Vagina (tissue), 2 donors: ENCODE results near the gene RAB3IL1. TPM values are rescaled to one million over a fixed set of nuclear protein-coding genes. Genes with fewer than 3 reads are reported as not detected.

Source experiments
- DNase-seq, 2 donors: peaks; one replicate each; pipeline ENCODE4 v3.0.0-alpha.2; 2017; ENCODE audit errors: extremely low spot score in 2 of 2
- H3K27ac ChIP-seq: fragments of 200-600 bp; sonication (generic); one replicate; pipeline ENCODE4 v1.5.1; 2019
- H3K27me3 ChIP-seq: fragments of 200-600 bp; sonication (generic); one replicate; pipeline ENCODE4 v1.5.1; 2019
- H3K36me3 ChIP-seq, 2 donors: fragments of 200-600 bp; sonication (generic); one replicate each; pipeline ENCODE4 v1.5.1; 2017 to 2019
- H3K4me1 ChIP-seq: fragments of 200-600 bp; sonication (generic); one replicate; pipeline ENCODE4 v1.5.1; 2019
- H3K4me3 ChIP-seq, 2 donors: fragments of 200-600 bp; sonication (generic); 1 replicate in 1 of 2; 2 replicates in 1 of 2; pipeline ENCODE4 v1.5.1; 2016 to 2019
- H3K9me3 ChIP-seq: fragments of 200-600 bp; sonication (generic); one replicate; pipeline ENCODE4 v1.5.1; 2019
- POLR2A ChIP-seq, 2 donors: fragments of 450-650 bp; IDR thresholded peaks; one replicate each; pipeline ENCODE4 v1.6.1; 2017; ENCODE audit warnings: antibody characterized with exemption in 2 of 2, mild to moderate bottlenecking in 2 of 2, moderate library complexity in 2 of 2
- POLR2AphosphoS5 ChIP-seq, 2 donors: sonication (generic); formaldehyde crosslinking; IDR thresholded peaks; one replicate each; pipeline ENCODE4 v1.9.0; 2017; ENCODE audit warnings: antibody characterized with exemption in 2 of 2, mild to moderate bottlenecking in 2 of 2, low read depth in 1 of 2; ENCODE audit not compliant: insufficient read depth in 1 of 2
- intact Hi-C: fragments of 100-400 bp; cut with DNase I; formaldehyde crosslinking; loops from one replicate; pipeline ENCODE4 v1.15.1; 2023
- total RNA-seq: library from RNA; depleted of rRNA; stranded (reverse); fragments of >200 nt; gene quantifications from one replicate; pipeline ENCODE4 v1.2.3, GENCODE V29; 2016
- TF ChIP-seq, protein P1 (sequence below), 3 experiments: fragments of 450-650 bp in 2 of 3; fragments of 200-600 bp in 1 of 3; sonication (generic) in 1 of 3; IDR thresholded peaks; one replicate each; pipeline ENCODE4 v1.5.1; 2017 to 2019; ENCODE audit warnings: antibody characterized with exemption in 3 of 3, mild to moderate bottlenecking in 2 of 3, moderate library complexity in 2 of 3

Gene RAB3IL1
- total RNA-seq, 1 donor from 2014 or later, result 32.2 TPM

DNA sequence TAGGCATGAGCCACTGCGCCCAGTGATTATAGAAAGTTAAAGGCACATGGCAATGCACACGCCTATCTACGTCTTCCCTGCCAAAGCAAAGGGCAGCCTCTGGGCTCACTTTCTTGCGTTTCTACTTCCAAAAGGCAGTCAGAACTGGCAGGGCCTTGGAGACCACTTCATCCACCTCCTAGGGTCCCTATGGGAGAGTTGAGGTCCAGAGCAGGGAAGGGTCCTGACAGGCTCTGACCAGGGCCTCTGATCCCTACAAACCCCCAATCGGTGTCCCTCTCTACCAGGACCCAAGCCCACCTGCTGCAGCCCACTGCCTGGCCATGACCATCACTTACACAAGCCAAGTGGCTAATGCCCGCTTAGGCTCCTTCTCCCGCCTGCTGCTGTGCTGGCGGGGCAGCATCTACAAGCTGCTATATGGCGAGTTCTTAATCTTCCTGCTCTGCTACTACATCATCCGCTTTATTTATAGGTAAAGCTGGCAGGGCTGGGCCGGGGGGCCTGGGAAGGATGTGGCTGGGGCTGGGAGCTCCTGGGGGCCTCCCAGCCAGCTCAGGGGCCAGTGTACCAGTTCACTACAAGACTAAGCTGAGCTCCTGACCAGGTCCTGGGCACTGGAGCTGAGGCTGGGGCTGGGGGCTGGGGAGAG, 34.2 kb upstream of the RAB3IL1 start:
- H3K9me3 ChIP-seq, result no peaks in the 10 kb centered on the region
- H3K4me3 ChIP-seq, result no peak overlapping the region
- no peak for DNase-seq
- intact Hi-C loops, result no loop called here
- TF ChIP-seq POLR2AphosphoS5 (IDR thresholded peaks at IDR 0.05; ENCODE audit: insufficient read depth in 1 of 2, low read depth in 1 of 2) (no peak), POLR2A (IDR thresholded peaks at IDR 0.05) (no peak)
- TF ChIP-seq, protein P1, sequence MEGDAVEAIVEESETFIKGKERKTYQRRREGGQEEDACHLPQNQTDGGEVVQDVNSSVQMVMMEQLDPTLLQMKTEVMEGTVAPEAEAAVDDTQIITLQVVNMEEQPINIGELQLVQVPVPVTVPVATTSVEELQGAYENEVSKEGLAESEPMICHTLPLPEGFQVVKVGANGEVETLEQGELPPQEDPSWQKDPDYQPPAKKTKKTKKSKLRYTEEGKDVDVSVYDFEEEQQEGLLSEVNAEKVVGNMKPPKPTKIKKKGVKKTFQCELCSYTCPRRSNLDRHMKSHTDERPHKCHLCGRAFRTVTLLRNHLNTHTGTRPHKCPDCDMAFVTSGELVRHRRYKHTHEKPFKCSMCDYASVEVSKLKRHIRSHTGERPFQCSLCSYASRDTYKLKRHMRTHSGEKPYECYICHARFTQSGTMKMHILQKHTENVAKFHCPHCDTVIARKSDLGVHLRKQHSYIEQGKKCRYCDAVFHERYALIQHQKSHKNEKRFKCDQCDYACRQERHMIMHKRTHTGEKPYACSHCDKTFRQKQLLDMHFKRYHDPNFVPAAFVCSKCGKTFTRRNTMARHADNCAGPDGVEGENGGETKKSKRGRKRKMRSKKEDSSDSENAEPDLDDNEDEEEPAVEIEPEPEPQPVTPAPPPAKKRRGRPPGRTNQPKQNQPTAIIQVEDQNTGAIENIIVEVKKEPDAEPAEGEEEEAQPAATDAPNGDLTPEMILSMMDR (IDR thresholded peaks at IDR 0.05), result no peak
- H3K27me3 ChIP-seq, result no peaks in the 10 kb centered on the region
- H3K27ac ChIP-seq, result no peak overlapping the region
- no peaks in the 10 kb centered on the region for H3K36me3 ChIP-seq
- peaks cover 42% of the 10 kb centered on the region for H3K4me1 ChIP-seq

DNA sequence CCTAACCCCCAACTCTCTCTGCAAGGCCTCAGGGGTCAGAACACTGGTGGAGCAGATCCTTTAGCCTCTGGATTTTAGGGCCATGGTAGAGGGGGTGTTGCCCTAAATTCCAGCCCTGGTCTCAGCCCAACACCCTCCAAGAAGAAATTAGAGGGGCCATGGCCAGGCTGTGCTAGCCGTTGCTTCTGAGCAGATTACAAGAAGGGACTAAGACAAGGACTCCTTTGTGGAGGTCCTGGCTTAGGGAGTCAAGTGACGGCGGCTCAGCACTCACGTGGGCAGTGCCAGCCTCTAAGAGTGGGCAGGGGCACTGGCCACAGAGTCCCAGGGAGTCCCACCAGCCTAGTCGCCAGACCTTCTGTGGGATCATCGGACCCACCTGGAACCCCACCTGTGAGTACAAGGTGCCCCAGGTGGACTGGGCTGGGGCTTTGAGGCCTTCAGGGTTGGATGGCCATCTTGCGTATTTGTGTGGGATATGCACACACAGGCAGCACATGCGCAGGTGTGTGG, 32.7 kb upstream of the RAB3IL1 start, which contains the start of gene BEST1:
TSS of gene BEST1 (plus strand) at position 317 of the 513 bp plus-strand sequence. CDS start 1,456 bp downstream, outside the sequence.
- intact Hi-C loops, result no loop called here
- peaks cover 28% of the 10 kb centered on the region for H3K4me1 ChIP-seq
- peak within 1 kb of the TSS; percentile 80 for H3K27ac ChIP-seq
- H3K9me3 ChIP-seq, result no peaks in the 10 kb centered on the region
- no peaks in the 10 kb centered on the region for H3K27me3 ChIP-seq
- TF ChIP-seq POLR2AphosphoS5 (IDR thresholded peaks at IDR 0.05; ENCODE audit: insufficient read depth in 1 of 2, low read depth in 1 of 2) (peak in 1 of 2 donors; percentile 40), POLR2A (IDR thresholded peaks at IDR 0.05) (no peak)
- TF ChIP-seq, protein P1 (IDR thresholded peaks at IDR 0.05), result no peak
- H3K36me3 ChIP-seq, result no peaks in the 10 kb centered on the region
- no peak within 1 kb of the TSS for H3K4me3 ChIP-seq
- no peak for DNase-seq

DNA sequence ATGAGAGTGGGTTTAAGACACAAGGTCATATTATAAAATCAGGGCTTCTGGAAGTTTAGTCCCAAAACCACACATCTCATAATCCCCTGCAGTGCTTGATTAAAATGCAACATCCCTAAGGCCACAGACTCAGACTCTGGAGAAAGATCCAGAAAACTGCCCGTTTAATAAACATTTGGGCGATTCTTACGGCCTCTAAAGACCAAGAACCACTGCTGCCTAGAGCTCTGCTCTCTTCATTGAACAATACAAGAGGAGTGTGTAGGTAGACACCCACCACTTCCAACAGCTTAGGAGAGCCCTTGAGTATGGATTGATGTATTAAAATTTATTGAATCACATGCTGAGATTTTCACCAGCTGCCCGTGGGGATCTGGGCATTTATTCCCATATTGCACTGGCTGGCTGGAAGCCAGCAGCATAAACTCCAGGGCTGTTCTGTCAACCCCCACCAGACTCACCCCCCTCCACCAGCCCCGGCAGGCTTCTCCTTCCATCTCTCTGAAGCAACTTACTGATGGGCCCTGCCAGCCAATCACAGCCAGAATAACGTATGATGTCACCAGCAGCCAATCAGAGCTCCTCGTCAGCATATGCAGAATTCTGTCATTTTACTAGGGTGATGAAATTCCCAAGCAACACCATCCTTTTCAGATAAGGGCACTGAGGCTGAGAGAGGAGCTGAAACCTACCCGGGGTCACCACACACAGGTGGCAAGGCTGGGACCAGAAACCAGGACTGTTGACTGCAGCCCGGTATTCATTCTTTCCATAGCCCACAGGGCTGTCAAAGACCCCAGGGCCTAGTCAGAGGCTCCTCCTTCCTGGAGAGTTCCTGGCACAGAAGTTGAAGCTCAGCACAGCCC, 32.0 kb upstream of the RAB3IL1 start:
- Histone ChIP-seq H3K27ac (peak overlapping the region; percentile 80), H3K4me3 (no peak overlapping the region), H3K4me1 (peaks cover 21% of the 10 kb centered on the region), H3K36me3 (no peaks in the 10 kb centered on the region), H3K9me3 (no peaks in the 10 kb centered on the region), H3K27me3 (no peaks in the 10 kb centered on the region)
- DNase-seq, result peak in 1 of 2 donors; percentile 96
- intact Hi-C loops, result loop anchor here (5.0 kb wide), 1 partner anchor 162 kb away; no protein-coding TSS in a partner anchor
- TF ChIP-seq POLR2AphosphoS5 (IDR thresholded peaks at IDR 0.05; ENCODE audit: insufficient read depth in 1 of 2, low read depth in 1 of 2), result peak; percentile 64 to 71
- TF ChIP-seq POLR2A (IDR thresholded peaks at IDR 0.05), result peak in 1 of 2 donors; percentile 35
- TF ChIP-seq, protein P1 (IDR thresholded peaks at IDR 0.05), result no peak

DNA sequence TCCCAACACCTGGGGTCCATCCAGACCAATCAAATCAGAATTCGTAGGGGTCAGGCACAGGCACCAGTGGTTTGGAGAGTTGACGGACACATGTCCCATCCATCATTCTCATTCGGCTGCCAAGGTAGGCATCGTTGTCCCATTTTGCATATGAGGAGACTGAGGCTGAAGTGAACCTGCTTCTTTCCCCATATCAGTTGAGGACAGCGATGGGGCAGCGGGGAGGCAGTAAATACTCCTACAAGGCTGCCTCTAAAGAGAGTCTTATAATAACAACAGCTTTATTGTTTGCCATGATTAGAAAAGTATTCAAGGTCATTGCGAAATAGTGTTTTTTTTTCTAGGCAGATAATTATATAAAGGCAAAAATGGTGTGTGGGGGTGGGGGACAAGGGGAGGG, 31.1 kb upstream of the RAB3IL1 start:
- Histone ChIP-seq H3K9me3 (no peaks in the 10 kb centered on the region), H3K27me3 (no peaks in the 10 kb centered on the region), H3K4me3 (no peak overlapping the region), H3K4me1 (peaks cover 18% of the 10 kb centered on the region), H3K27ac (no peak overlapping the region), H3K36me3 (no peaks in the 10 kb centered on the region)
- no peak for TF ChIP-seq POLR2AphosphoS5 (IDR thresholded peaks at IDR 0.05; ENCODE audit: insufficient read depth in 1 of 2, low read depth in 1 of 2)
- TF ChIP-seq, protein P1 (IDR thresholded peaks at IDR 0.05), result no peak
- TF ChIP-seq POLR2A (IDR thresholded peaks at IDR 0.05), result no peak
- no peak for DNase-seq
- intact Hi-C loops, result loop anchor here (5.0 kb wide), 1 partner anchor 161 kb away; no protein-coding TSS in a partner anchor
